ENCODE data around the gene ZNF541.

- TF ChIP-seq CTCF (IDR thresholded peaks at IDR 0.05) (no peak), POLR2A (IDR thresholded peaks at IDR 0.05) (no peak)
Observed at GRCh38 chr19:47534628-47535027, 38.3 kb downstream of the ZNF541 start.
